Heart left ventricle (tissue), 16 donors: ENCODE measurements around the gene CYP2E1. TPM values are rescaled to one million over a fixed set of nuclear protein-coding genes. Genes with fewer than 3 reads are reported as not detected.

Source experiments
- ATAC-seq, 4 donors: fragments of 200-7000 bp; cut with Tn5 transposase; one replicate each; pipeline ENCODE4 v1.9.1; 2020 to 2022; ENCODE audit warnings: moderate library complexity in 4 of 4, mild to moderate bottlenecking in 3 of 4, moderate number of reproducible peaks in 1 of 4
- DNase-seq, 5 donors: peaks; one replicate each; pipeline ENCODE4 v3.0.0-alpha.2; 2020
- H3K27ac ChIP-seq, 12 donors: fragments of 200-600 bp; sonication (generic) in 4 of 12; one replicate each; pipeline versions ENCODE4 v1.5.0 to v1.8.0; 2016 to 2022; ENCODE audit warnings: mild to moderate bottlenecking in 2 of 12
- H3K27me3 ChIP-seq, 9 donors: fragments of 200-600 bp; sonication (generic) in 2 of 9; one replicate each; pipeline versions ENCODE4 v1.5.1 to v1.8.0; 2016 to 2022; ENCODE audit warnings: mild to moderate bottlenecking in 3 of 9
- H3K36me3 ChIP-seq, 9 donors: fragments of 200-600 bp; sonication (generic) in 2 of 9; one replicate each; pipeline versions ENCODE4 v1.5.0 to v1.8.0; 2018 to 2022; ENCODE audit warnings: mild to moderate bottlenecking in 2 of 9
- H3K4me1 ChIP-seq, 12 donors: fragments of 200-600 bp; sonication (generic) in 4 of 12; one replicate each; pipeline versions ENCODE4 v1.5.0 to v1.8.0; 2016 to 2022; ENCODE audit warnings: mild to moderate bottlenecking in 3 of 12
- H3K4me3 ChIP-seq, 12 donors: fragments of 200-600 bp; sonication (generic) in 4 of 12; one replicate each; pipeline versions ENCODE4 v1.5.0 to v1.8.0; 2017 to 2022; ENCODE audit warnings: mild to moderate bottlenecking in 9 of 12, moderate library complexity in 4 of 12
- H3K9me3 ChIP-seq, 12 donors: fragments of 200-600 bp; sonication (generic) in 4 of 12; one replicate each; pipeline versions ENCODE4 v1.5.0 to v1.8.0; 2016 to 2022; ENCODE audit warnings: mild to moderate bottlenecking in 1 of 12
- CTCF ChIP-seq, 12 donors: fragments of 200-600 bp; sonication (generic) in 4 of 12; IDR thresholded peaks; one replicate each; pipeline versions ENCODE4 v1.5.0 to v1.8.0; 2018 to 2022; ENCODE audit warnings: antibody characterized with exemption in 12 of 12, mild to moderate bottlenecking in 5 of 12
- POLR2A ChIP-seq, 2 donors: fragments of 450-650 bp; IDR thresholded peaks; one replicate each; pipeline ENCODE4 v1.6.1; 2017; ENCODE audit warnings: antibody characterized with exemption in 2 of 2, mild to moderate bottlenecking in 2 of 2, moderate library complexity in 2 of 2
- WGBS, 4 donors: extraction: QIAGEN DNeasy Blood & Tissue Kit in 2 of 4; methylation state at CpG; one replicate each; pipeline versions ENCODE4 v1.1.5 to v1.1.7; 2013 to 2018; 5-methylcytosine and 5-hydroxymethylcytosine counted together
- intact Hi-C, 10 donors: fragments of 100-400 bp; cut with DNase I; formaldehyde crosslinking; loops; one replicate each; pipeline versions ENCODE4 v1.11.1 to v1.14.2; 2022
- polyA plus RNA-seq, 2 donors: library from polyadenylated mRNA; stranded (reverse); fragments of 200-250 nt; gene quantifications; one replicate each; pipeline ENCODE4 v1.2.3, GENCODE V29; 2013
- total RNA-seq, 9 donors: library from RNA; depleted of rRNA in 2 of 9; stranded (reverse); fragments of >200 nt in 2 of 9; fragmentation: NEBNext Ultra II Directional in 3 of 9; extraction: Animal tissue kit (Norgen Biotek cat#: 25700) in 3 of 9; gene quantifications; one replicate each; pipeline versions ENCODE4 v1.1.0 to v1.2.4, GENCODE V29; 2016 to 2023
- donor health status: ischemic (EF 13 %, LVEDD 7.1; RV severe dilation, severe dysfunction).
- donor health status: healthy with polysubstance abuse.
- donor health status: DM: no; HTN: yes; CAD: no.
- donor health status: DM: no; HTN: no; CAD: no.
- donor health status: ischemic (EF 25% LVEDD 6.9; RV normal size, moderate dysfunction).
- donor health status: ischemic (EF 25% LVEDD 5.7; RV mildly dilated, moderate dysfunction).
- donor health status: healthy.
- donor health status: DM: yes; HTN: yes; CAD: no.
- donor health status: ischemic (EF 35%, LVEDD 5.7; RV mildly dilated, moderate dysfunction).
- donor health status: nonischemic (EF 11% LVEDD 7.7; RV severe dilation, severe dysfunction).
- donor health status: DM: yes; HTN: yes; CAD: no.
- donor health status: PGD.
- donor health status: ischemic (EF 29% LVEDD 5.4; RV normal size, mild dysfunction).
- donor health status: nonischemic (EF 23%, LVEDD 6.1; RV moderate dilation, normal function).

CYP2E1 gene
- total and polyA plus RNA-seq, 11 donors: 0.43 to 2.2 (median 0.82) TPM; not detected in 2

- no peaks in the 10 kb centered on the region for H3K36me3 ChIP-seq
- WGBS, 4 donors: 74 to 80% (median 78%) methylated on average over 4 of the region's 4 CpGs
- TF ChIP-seq CTCF (IDR thresholded peaks at IDR 0.05) (no peak), POLR2A (IDR thresholded peaks at IDR 0.05) (no peak)
- H3K4me3 ChIP-seq: no peak overlapping the region
- intact Hi-C loops: loop anchor here in 1 of 10 donors (10.0 kb wide), 1 partner anchor 175 kb away; the partner anchor contains the start of gene CALY
- no peak overlapping the region for H3K27ac ChIP-seq
- DNase-seq (no peak), ATAC-seq (no peak)
- H3K4me1 ChIP-seq: no peaks in the 10 kb centered on the region
- H3K27me3 ChIP-seq: peaks cover 0 to 11% (median 0%) of the 10 kb centered on the region in 9 donors
- H3K9me3 ChIP-seq: peaks cover 0 to 34% (median 5%) of the 10 kb centered on the region in 12 donors
Measured at GRCh38 chr10:133509700-133510099, 17.5 kb upstream of the CYP2E1 start.

- H3K27ac ChIP-seq: no peak overlapping the region
- H3K4me1 ChIP-seq: no peaks in the 10 kb centered on the region
- DNase-seq (no peak), ATAC-seq (no peak)
- no peak overlapping the region for H3K4me3 ChIP-seq
- TF ChIP-seq POLR2A (IDR thresholded peaks at IDR 0.05): no peak
- no peak for TF ChIP-seq CTCF (IDR thresholded peaks at IDR 0.05)
- peaks cover 0 to 34% (median 5%) of the 10 kb centered on the region in 12 donors for H3K9me3 ChIP-seq
- intact Hi-C loops: loop anchor here in 1 of 10 donors (10.0 kb wide), 1 partner anchor 177 kb away; the partner anchor contains the start of gene CALY
- whole genome bisulfite sequencing, 4 donors: 75 to 79% (median 77%) methylated on average over 4 of the region's 4 CpGs
- peaks cover 0 to 11% (median 0%) of the 10 kb centered on the region in 9 donors for H3K27me3 ChIP-seq
- H3K36me3 ChIP-seq: no peaks in the 10 kb centered on the region
Measured at GRCh38 chr10:133511408-133511807, 15.8 kb upstream of the CYP2E1 start.

- Histone ChIP-seq H3K9me3 (peaks cover 0 to 34% (median 5%) of the 10 kb centered on the region in 12 donors), H3K4me3 (no peak overlapping the region), H3K36me3 (no peaks in the 10 kb centered on the region), H3K27me3 (peaks cover 0 to 11% (median 0%) of the 10 kb centered on the region in 9 donors), H3K4me1 (no peaks in the 10 kb centered on the region), H3K27ac (no peak overlapping the region)
- 44 to 55% (median 51%) methylated on average over 4 of the region's 4 CpGs for WGBS, 4 donors
- intact Hi-C loops: loop anchor here in 1 of 10 donors (10.0 kb wide), 1 partner anchor 177 kb away; the partner anchor contains the start of gene CALY
- DNase-seq: no peak
- ATAC-seq: no peak
- TF ChIP-seq CTCF (IDR thresholded peaks at IDR 0.05) (no peak), POLR2A (IDR thresholded peaks at IDR 0.05) (no peak)
Measured at GRCh38 chr10:133511907-133512528, 15.1 kb upstream of the CYP2E1 start.

GRCh38 chr10:133515471-133515870 is 11.7 kb upstream of the CYP2E1 start:
- no peak for ATAC-seq
- Histone ChIP-seq H3K36me3 (no peaks in the 10 kb centered on the region), H3K9me3 (peaks cover 0 to 12% (median 0%) of the 10 kb centered on the region in 12 donors), H3K27ac (no peak overlapping the region), H3K4me1 (peaks cover 0 to 9% (median 5%) of the 10 kb centered on the region in 12 donors), H3K4me3 (no peak overlapping the region), H3K27me3 (peaks cover 0 to 9% (median 0%) of the 10 kb centered on the region in 9 donors)
- DNase-seq: no peak
- intact Hi-C loops: loop anchor here in 2 of 10 donors (5.0 to 10.0 kb wide), 2 partner anchors 181 to 188 kb away; partner anchors contain the start of gene CALY (in 1 of the 2)
- TF ChIP-seq CTCF (IDR thresholded peaks at IDR 0.05) (no peak), POLR2A (IDR thresholded peaks at IDR 0.05) (no peak)
- WGBS, 4 donors: 62 to 78% (median 66%) methylated on average over 4 of the region's 4 CpGs
